ENCODE measurements around the gene PCDH15.

DNA sequence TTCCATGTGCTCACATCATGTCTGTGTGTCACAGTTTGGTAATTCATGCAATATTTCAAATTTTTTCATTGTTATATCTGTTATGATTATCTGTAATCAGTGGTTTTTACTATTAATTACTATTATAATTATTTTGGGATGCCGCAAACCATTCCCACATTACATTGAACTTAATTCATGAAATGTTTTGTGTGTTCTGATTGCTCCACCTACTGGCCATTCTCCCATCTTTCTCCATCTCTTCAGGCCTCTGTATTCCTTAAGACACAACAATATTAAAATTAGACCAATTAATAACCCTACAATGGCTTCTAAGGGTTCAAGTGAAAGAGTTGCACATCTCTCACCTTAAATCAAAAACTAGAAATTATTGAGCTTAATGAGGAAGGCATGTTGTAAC is 398.5 kb downstream of the PCDH15 start:
- TF ChIP-seq, protein P1, sequence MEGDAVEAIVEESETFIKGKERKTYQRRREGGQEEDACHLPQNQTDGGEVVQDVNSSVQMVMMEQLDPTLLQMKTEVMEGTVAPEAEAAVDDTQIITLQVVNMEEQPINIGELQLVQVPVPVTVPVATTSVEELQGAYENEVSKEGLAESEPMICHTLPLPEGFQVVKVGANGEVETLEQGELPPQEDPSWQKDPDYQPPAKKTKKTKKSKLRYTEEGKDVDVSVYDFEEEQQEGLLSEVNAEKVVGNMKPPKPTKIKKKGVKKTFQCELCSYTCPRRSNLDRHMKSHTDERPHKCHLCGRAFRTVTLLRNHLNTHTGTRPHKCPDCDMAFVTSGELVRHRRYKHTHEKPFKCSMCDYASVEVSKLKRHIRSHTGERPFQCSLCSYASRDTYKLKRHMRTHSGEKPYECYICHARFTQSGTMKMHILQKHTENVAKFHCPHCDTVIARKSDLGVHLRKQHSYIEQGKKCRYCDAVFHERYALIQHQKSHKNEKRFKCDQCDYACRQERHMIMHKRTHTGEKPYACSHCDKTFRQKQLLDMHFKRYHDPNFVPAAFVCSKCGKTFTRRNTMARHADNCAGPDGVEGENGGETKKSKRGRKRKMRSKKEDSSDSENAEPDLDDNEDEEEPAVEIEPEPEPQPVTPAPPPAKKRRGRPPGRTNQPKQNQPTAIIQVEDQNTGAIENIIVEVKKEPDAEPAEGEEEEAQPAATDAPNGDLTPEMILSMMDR (IDR thresholded peaks at IDR 0.05; ENCODE audit: insufficient read depth, low read depth, low read length): peak; percentile 34
- TF ChIP-seq EZH2 (IDR thresholded peaks at IDR 0.05; ENCODE audit: insufficient read depth, low read length): no peak
